ENCODE results near the gene COX6A1.

The COX6A1 gene

DNA sequence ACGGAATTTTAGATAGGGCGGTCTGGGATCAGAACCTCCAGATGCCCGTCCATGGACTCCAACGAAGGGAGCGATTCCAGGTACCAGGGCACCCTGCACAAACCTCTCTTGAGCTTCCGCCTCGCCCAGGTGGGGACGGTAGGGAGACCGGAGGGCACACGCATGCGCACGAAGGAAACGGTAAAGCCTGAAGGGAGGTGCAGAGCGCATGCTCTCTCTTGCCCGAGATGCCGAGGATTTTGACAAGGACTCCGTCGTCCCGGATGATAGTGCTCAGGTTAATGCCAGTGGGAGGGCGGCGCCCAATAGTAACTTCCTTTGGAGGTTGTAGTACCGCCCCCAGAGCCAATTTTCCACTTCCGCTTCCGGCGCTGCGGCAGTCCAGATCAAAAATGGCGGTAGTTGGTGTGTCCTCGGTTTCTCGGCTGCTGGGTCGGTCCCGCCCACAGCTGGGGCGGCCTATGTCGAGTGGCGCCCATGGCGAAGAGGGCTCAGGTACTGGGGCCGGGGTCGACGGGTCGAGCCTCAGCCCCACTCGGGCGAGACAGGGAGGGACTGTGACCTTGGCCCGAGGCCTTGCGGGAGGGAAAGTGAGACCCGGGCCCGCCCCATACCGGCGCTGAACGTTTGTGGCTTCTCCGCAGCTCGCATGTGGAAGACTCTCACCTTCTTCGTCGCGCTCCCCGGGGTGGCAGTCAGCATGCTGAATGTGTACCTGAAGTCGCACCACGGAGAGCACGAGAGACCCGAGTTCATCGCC lies at the start of gene COX6A1:
Gene COX6A1 (plus strand): TSS at position 379 of the 760 bp plus-strand sequence. CDS start 14 bp downstream, at position 393.
- ATAC-seq = peak; percentile 98
- TF ChIP-seq BACH2 (CRISPR knock-in tag; IDR thresholded peaks at IDR 0.05; ENCODE audit: borderline replicate concordance) = no peak
- no peak for TF ChIP-seq SNAI2 (CRISPR knock-in tag; IDR thresholded peaks at IDR 0.05)
- TF ChIP-seq ZFP3 (CRISPR knock-in tag; IDR thresholded peaks at IDR 0.05) = no peak

DNA sequence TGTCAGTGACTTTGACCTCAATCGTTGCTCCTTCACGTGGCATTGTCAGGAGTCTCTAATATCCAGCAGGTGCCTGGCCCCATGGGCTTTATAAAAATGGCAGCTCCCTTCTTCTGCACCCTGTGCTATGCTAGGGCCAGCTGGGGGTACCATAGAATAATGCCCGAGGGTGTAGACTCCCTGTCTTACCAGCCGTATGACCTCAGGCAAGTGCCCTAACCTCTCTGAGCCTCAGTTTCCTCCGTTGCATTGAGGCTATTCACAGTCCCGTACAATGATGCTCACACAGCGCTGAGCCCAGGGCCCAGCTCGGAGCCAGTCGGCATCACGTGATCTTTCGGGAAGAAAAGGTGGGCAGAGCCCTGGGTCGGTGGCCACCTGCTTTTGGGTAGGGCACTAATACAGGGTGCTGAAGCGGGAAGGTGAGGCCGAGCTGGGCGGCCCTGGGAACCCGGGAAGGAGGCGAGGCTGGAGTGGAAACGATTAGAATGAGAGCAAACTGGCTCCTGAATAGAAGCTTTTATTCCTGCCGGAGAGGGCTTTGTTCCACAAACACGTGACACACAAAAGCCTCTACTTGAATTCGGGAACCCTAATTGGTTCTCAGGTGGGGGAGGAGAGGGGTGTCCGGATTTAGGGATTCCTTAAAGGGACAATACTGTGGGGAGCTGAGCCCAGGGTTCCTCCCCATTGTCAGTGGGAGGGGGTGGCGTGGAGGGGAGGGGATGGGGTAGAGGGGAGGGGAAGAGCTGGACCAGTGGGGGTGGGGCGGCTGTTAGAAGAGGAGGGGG lies 49.0 kb upstream of the COX6A1 start:
- no peak for ATAC-seq
- TF ChIP-seq GLIS3 (CRISPR knock-in tag; IDR thresholded peaks at IDR 0.05) (no peak), ARNTL (CRISPR knock-in tag; IDR thresholded peaks at IDR 0.05; ENCODE audit: borderline replicate concordance, low read depth) (no peak), ZC3H10 (CRISPR knock-in tag; IDR thresholded peaks at IDR 0.05) (no peak), RARB (CRISPR knock-in tag; IDR thresholded peaks at IDR 0.05) (no peak)
- TF ChIP-seq, protein P1, sequence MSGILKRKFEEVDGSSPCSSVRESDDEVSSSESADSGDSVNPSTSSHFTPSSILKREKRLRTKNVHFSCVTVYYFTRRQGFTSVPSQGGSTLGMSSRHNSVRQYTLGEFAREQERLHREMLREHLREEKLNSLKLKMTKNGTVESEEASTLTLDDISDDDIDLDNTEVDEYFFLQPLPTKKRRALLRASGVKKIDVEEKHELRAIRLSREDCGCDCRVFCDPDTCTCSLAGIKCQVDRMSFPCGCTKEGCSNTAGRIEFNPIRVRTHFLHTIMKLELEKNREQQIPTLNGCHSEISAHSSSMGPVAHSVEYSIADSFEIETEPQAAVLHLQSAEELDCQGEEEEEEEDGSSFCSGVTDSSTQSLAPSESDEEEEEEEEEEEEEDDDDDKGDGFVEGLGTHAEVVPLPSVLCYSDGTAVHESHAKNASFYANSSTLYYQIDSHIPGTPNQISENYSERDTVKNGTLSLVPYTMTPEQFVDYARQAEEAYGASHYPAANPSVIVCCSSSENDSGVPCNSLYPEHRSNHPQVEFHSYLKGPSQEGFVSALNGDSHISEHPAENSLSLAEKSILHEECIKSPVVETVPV (CRISPR knock-in tag; IDR thresholded peaks at IDR 0.05) = no peak
- TF ChIP-seq, protein P2, sequence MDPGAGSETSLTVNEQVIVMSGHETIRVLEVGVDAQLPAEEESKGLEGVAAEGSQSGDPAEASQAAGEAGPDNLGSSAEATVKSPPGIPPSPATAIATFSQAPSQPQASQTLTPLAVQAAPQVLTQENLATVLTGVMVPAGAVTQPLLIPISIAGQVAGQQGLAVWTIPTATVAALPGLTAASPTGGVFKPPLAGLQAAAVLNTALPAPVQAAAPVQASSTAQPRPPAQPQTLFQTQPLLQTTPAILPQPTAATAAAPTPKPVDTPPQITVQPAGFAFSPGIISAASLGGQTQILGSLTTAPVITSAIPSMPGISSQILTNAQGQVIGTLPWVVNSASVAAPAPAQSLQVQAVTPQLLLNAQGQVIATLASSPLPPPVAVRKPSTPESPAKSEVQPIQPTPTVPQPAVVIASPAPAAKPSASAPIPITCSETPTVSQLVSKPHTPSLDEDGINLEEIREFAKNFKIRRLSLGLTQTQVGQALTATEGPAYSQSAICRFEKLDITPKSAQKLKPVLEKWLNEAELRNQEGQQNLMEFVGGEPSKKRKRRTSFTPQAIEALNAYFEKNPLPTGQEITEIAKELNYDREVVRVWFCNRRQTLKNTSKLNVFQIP (CRISPR knock-in tag; IDR thresholded peaks at IDR 0.05; ENCODE audit: borderline replicate concordance, low read depth) = no peak

DNA sequence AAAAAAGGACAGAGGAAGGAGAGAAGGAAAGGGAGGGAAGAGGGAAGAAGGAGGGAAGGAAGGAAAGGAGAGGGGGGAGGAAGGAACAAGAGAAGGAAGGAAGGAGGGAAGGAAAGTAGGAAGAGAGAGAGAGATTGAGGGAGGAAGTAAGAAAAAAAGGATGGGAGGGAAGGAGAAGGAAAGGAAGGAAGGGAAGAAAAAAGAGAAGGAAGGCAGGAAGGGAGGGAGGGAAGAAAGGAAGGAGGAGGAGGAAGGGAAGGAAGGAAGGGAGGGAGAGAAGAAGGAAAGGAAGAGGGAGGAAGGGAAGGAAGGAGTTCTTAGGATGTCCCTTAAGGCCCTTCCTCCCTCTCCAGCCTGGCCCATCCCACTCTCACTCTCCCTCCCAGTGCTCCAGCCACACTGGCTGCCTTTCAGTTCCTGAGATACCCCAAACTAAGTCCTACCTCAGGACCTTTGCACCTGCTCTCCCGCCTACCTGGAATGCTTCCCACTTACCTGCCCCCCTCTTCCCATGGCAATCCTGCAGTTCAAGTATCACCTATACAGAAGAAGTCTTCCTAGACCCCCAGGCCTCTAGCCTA lies 47.3 kb upstream of the COX6A1 start:
- ATAC-seq = no peak
- no peak for TF ChIP-seq PPARA (CRISPR knock-in tag; IDR thresholded peaks at IDR 0.05; ENCODE audit: borderline replicate concordance)
- TF ChIP-seq, protein P3, sequence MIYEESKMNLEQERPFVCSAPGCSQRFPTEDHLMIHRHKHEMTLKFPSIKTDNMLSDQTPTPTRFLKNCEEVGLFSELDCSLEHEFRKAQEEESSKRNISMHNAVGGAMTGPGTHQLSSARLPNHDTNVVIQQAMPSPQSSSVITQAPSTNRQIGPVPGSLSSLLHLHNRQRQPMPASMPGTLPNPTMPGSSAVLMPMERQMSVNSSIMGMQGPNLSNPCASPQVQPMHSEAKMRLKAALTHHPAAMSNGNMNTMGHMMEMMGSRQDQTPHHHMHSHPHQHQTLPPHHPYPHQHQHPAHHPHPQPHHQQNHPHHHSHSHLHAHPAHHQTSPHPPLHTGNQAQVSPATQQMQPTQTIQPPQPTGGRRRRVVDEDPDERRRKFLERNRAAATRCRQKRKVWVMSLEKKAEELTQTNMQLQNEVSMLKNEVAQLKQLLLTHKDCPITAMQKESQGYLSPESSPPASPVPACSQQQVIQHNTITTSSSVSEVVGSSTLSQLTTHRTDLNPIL (CRISPR knock-in tag; IDR thresholded peaks at IDR 0.05; ENCODE audit: low read depth) = no peak
- no peak for TF ChIP-seq ISL1 (CRISPR knock-in tag; IDR thresholded peaks at IDR 0.05)
- no peak for TF ChIP-seq ZFP30 (CRISPR knock-in tag; IDR thresholded peaks at IDR 0.05)
- no peak for TF ChIP-seq RARB (CRISPR knock-in tag; IDR thresholded peaks at IDR 0.05)
- TF ChIP-seq GLIS3 (CRISPR knock-in tag; IDR thresholded peaks at IDR 0.05) = no peak
- no peak for TF ChIP-seq OSR1 (CRISPR knock-in tag; IDR thresholded peaks at IDR 0.05)
- TF ChIP-seq TOX (CRISPR knock-in tag; IDR thresholded peaks at IDR 0.05; ENCODE audit: borderline replicate concordance) = no peak
- TF ChIP-seq CSDC2 (CRISPR knock-in tag; IDR thresholded peaks at IDR 0.05) = no peak
- TF ChIP-seq, protein P1 (CRISPR knock-in tag; IDR thresholded peaks at IDR 0.05) = no peak
- TF ChIP-seq ZFP3 (CRISPR knock-in tag; IDR thresholded peaks at IDR 0.05) = no peak
- TF ChIP-seq SNAI2 (CRISPR knock-in tag; IDR thresholded peaks at IDR 0.05) = no peak
- no peak for TF ChIP-seq ESRRG (CRISPR knock-in tag; IDR thresholded peaks at IDR 0.05)
- no peak for TF ChIP-seq ZNF8 (CRISPR knock-in tag; IDR thresholded peaks at IDR 0.05)
- TF ChIP-seq ZC3H10 (CRISPR knock-in tag; IDR thresholded peaks at IDR 0.05) = no peak

DNA sequence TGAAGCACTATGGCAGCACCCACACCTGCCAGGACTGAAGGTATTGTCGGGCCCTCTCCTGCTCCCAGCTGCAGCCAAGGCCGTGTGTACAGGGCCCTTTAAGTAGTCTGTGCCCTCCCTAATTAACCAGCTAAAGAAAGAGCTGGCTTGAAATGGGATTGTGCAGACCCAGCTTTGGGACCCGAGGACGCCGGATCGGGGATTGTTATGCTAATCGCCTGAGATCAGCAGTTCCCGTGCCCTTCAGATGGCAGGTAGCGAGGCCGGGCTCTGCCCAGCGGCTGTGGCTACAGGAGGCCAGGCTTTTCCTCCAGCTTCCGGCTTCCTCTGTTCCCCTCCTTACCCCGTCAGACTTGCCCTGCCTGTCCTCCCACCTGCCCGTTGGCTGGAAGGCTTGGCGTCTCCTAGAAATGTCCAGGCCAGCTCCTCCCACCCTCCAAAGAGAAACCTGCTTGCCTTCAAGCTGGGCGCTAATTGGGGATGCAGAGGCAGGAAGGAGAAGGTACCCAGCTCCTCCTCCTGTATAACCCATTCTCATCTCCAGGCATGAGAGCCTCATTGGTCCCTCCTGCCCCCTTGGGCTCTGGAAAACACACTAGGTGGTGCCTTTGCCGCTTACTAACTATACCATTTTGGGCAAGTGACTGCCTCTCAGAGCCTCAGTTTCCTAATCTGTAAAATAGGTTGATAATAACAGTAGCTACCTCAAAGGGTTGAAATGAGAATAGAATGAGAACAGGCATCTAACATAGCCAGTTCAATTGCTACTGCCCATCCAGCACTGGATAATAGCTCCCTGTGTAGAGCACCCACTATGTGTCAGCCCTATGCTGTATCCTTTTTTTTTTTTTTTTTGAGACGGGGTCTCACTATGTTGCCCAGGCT lies 43.2 kb upstream of the COX6A1 start:
- no peak for ATAC-seq
- TF ChIP-seq ZNF8 (CRISPR knock-in tag; IDR thresholded peaks at IDR 0.05) (no peak), ZNF70 (CRISPR knock-in tag; IDR thresholded peaks at IDR 0.05) (no peak), ZC3H10 (CRISPR knock-in tag; IDR thresholded peaks at IDR 0.05) (no peak), OSR1 (CRISPR knock-in tag; IDR thresholded peaks at IDR 0.05) (no peak), ESRRG (CRISPR knock-in tag; IDR thresholded peaks at IDR 0.05) (no peak), ZNF565 (CRISPR knock-in tag; conservative IDR thresholded peaks at IDR 0.05; ENCODE audit: low read depth) (no peak), PPARA (CRISPR knock-in tag; IDR thresholded peaks at IDR 0.05; ENCODE audit: borderline replicate concordance) (no peak), GLIS3 (CRISPR knock-in tag; IDR thresholded peaks at IDR 0.05) (no peak)
- TF ChIP-seq, protein P4, sequence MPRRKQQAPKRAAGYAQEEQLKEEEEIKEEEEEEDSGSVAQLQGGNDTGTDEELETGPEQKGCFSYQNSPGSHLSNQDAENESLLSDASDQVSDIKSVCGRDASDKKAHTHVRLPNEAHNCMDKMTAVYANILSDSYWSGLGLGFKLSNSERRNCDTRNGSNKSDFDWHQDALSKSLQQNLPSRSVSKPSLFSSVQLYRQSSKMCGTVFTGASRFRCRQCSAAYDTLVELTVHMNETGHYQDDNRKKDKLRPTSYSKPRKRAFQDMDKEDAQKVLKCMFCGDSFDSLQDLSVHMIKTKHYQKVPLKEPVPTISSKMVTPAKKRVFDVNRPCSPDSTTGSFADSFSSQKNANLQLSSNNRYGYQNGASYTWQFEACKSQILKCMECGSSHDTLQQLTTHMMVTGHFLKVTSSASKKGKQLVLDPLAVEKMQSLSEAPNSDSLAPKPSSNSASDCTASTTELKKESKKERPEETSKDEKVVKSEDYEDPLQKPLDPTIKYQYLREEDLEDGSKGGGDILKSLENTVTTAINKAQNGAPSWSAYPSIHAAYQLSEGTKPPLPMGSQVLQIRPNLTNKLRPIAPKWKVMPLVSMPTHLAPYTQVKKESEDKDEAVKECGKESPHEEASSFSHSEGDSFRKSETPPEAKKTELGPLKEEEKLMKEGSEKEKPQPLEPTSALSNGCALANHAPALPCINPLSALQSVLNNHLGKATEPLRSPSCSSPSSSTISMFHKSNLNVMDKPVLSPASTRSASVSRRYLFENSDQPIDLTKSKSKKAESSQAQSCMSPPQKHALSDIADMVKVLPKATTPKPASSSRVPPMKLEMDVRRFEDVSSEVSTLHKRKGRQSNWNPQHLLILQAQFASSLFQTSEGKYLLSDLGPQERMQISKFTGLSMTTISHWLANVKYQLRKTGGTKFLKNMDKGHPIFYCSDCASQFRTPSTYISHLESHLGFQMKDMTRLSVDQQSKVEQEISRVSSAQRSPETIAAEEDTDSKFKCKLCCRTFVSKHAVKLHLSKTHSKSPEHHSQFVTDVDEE (CRISPR knock-in tag; IDR thresholded peaks at IDR 0.05) = no peak
- TF ChIP-seq, protein P2 (CRISPR knock-in tag; IDR thresholded peaks at IDR 0.05; ENCODE audit: borderline replicate concordance, low read depth) = no peak
